Kasumi-1 (cell line): ENCODE results near the gene PRKCI.
A peak's percentile ranks its signal among the peaks of the same experiment; 100 is the strongest.
"Not testable (repeated sequence)": the region's sequence is repeated elsewhere in the genome, so short reads cannot be mapped to it uniquely, and the experiment has no call there.

Source experiments
- DNase-seq, 2 experiments: peaks; one replicate each; lab custom pipeline; 2025; lab: John Stamatoyannopoulos, UW

The PRKCI gene

GRCh38 chr3:170343859-170344258, 121.6 kb downstream of the PRKCI start:
- not testable (repeated sequence) for DNase-seq

GRCh38 chr3:170344971-170345370, 122.7 kb downstream of the PRKCI start:
- no peak for DNase-seq

- DNase-seq: no peak
These were observed 124.5 kb downstream of the PRKCI start for GRCh38 chr3:170346481-170347392.

GRCh38 chr3:170350515-170351413, 128.5 kb downstream of the PRKCI start:
- no peak for DNase-seq

GRCh38 chr3:170352936-170353335, 130.7 kb downstream of the PRKCI start:
- peak; percentile 59 to 63 for DNase-seq

GRCh38 chr3:170353485-170353884, 131.3 kb downstream of the PRKCI start:
- no peak for DNase-seq

- DNase-seq: no peak
These were observed 132.5 kb downstream of the PRKCI start for GRCh38 chr3:170354760-170355159.
